ENCODE data around the gene ZNF365.
"Not testable (repeated sequence)": the region's sequence is repeated elsewhere in the genome, so short reads cannot be mapped to it uniquely, and the experiment has no call there.

ZNF365 gene

DNA sequence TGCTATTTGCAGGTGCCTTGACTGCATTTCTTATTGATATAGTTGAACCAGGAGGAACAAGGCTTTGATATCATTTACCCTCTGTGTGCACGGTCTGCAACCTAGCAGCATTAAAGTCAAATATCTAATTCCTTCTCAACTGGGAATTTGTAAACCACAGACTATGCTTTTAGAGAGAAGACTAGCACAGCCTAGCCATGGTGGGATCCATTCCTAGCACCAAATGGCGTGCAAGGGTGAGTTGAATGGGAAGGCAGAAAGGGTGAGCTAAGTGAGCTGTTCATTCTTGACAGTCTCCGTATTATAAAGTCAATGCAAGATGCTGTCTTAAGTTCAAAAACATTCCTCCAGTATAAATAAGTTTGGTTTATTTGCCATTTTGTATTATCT is 2.9 kb downstream of the ZNF365 start:
- DNase-seq (ENCODE audit: low spot score), result no peak

DNA sequence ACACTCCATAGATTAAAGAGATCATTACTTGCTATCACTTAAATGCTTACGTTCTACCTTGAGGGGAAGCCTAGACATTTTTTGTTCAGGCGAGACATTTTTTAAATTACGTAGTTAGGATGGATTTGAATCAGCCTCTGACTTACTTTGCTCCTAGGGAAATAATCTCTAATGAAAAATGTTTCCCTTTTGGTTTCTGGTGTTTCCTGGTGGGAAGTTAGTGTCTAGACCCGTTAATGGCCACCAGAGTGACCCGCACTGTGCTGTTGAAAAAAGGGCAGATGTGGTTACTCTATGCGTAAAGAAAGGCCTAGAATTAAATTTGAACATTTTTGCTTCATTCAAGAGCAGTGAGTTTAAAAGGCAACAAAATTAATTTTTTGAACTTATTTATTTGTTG is 3.8 kb downstream of the ZNF365 start:
- no peak for DNase-seq (ENCODE audit: low spot score)

DNA sequence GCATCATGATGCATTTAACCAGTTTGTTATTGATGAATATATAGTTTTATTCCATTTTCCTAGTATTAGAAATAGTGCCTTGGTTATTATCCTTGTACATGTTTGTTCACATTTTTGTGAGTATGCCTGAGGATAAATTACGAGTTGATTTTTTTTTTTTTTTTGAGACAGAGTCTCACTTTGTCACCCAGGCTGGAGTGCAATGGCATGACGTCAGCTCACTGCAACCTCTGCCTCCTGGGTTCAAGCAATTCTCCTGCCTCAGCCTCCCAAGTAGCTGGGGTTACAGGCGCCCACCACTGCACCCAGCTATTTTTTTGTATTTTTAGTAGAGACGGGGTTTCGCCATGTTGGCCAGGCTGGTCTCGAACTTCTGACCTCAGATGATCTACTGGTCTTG is 4.7 kb downstream of the ZNF365 start:
- not testable (repeated sequence) for DNase-seq (ENCODE audit: low spot score)

DNA sequence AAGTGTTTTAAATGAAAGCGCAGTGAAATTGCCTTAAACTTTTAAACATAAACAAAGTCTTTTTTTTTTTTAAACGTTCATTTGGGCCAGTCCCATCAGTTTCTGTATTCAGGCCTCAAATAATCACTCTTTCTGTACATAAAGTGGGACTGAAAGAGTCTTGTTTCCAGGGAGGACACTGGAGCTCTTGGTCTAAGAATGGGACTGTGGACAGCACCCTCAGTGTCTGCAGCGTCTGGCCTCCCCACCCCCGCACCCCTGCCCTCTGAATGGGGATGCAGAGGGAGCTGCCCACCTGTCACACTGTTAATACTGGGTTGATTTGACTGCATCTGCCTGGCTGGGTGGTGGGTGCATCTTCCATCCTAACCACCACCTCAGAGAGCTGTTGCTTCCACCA is 5.2 kb downstream of the ZNF365 start:
- DNase-seq (ENCODE audit: low spot score), result no peak

DNA sequence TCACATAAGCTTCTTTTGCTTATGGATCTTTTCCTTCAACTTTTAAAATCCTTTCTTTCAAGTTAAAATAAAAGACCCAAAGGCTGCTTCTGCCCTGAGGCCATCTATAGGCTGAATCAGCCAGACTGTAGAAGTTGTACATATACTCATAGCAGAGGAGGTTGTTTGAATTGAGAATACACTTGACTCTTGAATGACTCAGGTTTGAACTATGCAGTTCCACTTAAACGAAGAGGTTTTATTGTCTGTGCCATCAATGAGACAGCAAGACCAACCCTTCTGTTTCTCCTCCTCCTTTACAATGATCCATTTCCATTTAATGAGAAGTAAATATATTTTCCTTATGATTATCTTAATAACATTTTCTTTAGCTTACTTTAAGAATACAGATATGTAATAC is 5.8 kb downstream of the ZNF365 start:
- DNase-seq (ENCODE audit: low spot score), result no peak

DNA sequence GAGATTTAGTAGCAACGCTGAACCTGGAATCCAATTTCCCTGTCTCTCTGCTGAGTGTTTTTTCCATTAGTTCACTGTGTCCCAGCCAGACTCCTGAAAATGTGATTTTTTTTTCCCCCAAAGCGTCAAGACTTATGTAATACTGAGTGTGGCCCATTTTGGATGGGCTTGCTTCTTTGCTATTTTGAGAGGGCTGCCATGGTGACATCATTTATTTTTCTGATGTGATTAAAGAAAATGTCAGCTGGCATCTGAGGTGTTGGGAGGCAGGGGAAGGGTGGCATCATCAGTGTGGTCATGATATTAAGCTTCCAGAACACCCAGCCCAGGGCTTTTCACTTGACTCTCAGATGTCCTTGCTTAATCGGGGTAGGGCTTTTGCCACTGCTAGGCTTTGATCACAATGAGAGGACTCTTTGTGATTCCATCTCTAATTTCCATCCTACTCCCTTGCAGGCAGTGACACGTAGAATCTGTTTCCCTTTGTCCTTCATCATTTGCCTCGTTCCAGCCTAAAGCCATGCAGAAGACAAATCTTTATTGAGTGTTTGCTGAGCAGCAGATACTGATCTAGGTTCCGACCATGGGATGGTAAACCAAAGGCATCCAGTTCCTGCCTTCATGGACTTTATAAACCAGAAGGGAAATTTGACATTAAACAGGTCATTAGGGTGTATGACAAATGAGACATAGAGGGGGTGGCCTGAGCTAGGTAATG is 7.4 kb downstream of the ZNF365 start:
- no peak for DNase-seq (ENCODE audit: low spot score)

DNA sequence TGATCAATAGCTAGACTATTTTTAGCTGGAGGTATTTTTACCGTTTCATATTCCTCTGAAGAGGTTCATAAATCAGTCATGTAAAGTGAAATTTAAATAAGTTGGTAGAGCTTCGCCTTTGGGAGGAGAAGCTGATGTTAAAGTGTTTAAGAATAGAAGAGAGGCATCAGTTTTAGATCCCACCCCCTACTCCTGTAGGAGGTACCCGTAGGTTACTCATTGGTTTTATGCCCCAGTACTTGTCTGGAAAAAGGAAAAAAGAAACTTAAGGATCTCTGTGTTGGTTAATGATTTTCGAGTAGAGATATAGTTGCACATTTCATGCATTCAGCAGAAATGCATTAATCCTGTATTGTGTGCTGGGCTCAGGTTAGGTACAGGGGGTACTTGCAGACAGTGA is 8.7 kb downstream of the ZNF365 start:
- no peak for DNase-seq (ENCODE audit: low spot score)

DNA sequence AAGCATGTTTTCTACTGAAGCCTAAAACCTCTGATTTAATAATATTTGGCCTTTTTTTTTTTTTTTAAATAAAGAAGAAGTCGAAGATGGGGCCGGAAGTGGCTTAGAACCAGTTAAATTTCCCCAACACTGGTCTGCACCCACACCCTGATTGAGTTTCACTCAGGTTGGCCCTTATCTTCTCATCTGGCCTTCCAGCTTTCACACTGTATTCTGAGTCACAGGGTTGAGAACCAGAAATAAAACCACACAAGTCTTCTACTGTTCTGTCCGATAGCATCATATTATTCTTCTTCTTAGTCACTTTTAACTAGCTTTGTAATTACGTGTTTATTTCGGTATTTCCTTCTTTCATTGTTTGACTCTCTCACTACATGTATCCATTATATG is 9.9 kb downstream of the ZNF365 start:
- no peak for DNase-seq (ENCODE audit: low spot score)

DNA sequence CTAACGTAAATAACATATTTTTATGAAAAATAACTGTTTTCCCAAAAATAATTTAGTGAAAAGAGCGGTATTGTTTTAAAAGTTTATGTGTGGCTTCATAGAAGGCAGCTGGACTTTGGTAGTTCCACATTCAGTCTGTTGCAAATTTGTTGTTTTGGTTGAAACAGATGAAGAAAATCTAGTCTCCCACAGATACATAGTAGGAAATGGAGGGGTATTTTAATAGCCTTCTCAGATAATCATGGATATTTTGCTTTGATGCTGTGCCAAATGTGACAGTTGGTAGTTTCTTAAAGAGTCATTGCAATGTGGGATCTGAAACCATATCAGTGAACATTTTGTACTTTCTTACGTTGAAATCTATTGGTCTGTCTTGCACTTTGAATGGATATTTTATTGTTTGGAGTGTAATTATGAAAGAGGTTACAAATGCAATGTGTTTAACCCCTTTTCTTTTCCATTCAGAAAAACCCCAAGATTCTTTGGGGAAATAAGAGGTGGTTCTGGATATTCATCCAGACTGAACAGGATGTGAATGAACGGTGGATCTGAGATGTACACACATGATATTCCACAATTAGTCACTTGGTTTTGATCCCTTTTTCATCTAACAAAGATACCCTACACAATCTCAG is 10.4 kb downstream of the ZNF365 start:
- no peak for DNase-seq (ENCODE audit: low spot score)

DNA sequence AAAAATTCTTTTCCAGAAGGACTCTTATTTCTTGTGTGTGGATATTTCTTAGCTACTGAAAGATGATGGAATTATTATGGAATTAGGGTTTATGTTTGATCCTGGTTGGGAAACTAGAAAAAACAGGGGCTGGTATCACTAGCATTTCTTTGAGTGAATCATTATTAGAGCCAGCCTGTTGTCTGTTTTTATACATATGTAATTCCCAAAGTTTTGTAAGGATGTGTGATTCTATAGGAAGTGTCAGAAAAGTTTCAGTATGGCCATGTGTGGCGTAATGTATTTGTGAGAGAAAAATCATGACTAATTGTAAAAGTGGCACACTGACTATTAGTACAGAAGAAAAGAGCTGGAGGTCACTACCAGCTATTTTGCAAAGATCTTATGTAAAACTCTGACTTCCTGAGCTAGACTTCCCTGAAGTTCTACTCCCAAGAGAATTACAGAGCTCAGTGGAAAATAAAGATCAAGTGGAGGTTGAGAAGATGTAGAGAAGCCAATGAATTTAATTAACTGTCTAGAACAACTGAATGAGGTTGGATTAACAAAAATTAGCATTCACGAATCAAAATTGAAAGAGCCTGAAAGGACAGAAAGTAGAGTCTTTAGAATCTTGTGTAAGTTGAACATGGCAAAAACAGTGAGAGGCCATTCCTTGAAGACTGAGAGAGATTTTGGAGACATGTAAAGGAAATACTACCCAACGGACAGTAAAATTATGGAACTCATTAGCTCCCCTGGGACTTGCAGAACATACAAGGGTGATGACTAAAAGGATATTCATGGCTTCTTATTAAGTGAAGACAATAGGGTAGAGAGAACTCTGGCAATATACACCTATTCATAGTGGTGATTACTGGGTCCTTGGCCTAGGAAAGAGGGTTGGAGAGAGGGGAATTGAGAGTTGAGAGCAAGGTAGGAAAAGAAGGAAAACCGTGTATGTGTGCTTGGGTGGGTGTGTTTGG is 12.5 kb downstream of the ZNF365 start:
- no peak for DNase-seq (ENCODE audit: low spot score)

DNA sequence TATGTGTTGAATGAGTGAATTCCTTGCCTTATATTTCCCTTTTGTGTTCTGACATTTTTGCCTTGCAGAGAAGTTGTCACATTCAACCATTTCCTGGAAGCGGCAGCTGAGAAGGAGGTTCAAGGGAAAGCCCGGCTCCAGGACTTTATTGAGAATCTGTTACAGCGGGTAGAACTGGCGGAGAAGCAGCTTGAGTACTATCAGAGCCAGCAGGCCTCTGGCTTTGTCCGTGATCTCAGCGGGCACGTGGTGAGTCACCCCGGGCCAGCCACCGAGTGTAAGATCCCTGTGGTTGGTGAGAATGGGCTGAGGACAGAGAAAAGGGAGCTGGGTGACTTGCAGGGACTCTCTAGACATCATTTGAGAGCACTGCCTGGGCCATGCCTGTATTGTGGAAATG is 14.2 kb downstream of the ZNF365 start:
- DNase-seq (ENCODE audit: low spot score), result no peak

DNA sequence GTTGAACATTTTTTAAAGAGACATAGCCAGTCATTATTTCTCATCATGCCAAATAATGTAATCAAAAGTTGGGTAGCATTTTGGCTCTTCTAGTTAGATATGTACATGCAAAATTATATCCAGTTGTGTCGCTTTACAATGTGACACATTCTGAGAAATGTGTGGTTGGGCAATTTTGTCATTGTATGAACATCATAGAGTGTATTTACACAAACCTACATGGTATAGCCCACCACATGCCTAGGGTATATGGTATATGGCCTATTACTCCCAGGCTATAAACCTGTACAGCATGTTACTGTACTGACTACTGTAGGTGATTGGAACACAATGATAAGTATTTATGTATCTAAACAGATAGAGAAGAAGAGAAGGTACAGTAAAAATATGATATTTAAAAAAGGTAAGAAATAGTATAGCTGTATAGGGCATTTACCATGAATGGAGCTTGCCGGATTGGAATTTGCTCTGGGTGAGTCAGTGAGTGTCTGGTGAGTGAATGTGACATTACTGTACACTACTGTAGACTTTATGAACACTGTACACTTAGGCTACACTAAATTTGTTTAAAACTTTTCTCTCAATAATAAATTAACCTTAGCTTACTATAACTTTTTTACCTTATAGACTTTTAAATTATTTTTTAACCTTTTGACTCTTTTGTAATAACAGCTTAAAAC is 16.5 kb downstream of the ZNF365 start:
- no peak for DNase-seq (ENCODE audit: low spot score)

DNA sequence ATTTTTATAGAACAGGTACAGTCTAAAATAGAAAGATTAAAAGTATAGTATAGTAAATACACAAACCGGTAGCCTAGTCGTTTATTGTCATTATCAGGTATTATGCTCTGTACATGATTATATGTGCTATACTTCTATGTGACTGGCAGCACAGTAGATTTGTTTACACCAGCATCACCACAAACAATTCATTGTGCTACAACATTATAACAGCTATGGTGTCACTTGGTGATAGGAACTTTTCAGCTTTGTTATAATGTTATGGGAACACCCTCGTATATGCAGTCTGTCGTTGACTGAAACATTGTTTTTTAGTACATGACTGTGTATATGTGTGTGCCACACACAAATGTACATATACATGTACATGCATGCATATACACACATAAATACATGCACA is 19.1 kb downstream of the ZNF365 start:
- DNase-seq (ENCODE audit: low spot score), result no peak

DNA sequence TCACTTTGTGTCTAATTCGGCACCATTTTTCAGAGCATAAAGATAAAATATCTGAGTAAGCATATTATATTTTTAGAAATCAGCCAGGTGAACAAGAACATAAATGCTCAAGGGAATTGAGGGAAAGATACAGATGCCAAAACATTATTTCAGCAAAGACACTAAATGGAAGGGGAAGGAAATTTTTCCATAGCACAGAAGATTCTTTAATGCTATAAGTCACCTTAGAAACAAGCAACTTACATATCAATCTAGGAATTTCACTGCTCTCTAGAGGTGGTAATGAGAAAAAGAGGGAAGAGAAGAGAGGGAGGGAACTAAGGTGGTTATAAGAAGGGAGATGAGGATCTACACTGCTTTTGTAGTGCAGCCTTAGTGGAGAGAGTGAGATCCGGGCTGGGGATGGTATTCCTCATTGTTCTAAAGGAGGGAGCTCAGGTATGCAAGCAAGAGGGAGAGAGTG is 20.4 kb downstream of the ZNF365 start:
- no peak for DNase-seq (ENCODE audit: low spot score)

DNA sequence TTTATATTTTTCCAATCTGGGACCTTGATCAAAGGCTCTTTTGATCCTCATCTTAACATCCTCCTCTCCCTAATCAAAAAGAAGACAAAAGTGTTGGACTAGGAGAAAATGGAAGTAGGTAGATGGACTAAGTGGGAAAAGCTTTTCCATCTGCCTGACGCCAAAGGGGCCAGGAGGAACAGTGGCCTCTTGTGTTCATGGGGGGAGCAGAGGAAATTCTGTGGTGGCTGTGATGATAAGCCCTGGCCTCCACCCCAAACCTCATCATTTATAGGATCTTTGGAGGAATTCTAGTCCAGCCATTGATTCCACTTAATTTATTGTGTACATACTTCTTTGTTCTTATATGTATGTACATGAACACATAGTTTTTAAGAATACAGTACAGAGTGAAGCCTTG is 21.7 kb downstream of the ZNF365 start:
- DNase-seq (ENCODE audit: low spot score), result no peak

DNA sequence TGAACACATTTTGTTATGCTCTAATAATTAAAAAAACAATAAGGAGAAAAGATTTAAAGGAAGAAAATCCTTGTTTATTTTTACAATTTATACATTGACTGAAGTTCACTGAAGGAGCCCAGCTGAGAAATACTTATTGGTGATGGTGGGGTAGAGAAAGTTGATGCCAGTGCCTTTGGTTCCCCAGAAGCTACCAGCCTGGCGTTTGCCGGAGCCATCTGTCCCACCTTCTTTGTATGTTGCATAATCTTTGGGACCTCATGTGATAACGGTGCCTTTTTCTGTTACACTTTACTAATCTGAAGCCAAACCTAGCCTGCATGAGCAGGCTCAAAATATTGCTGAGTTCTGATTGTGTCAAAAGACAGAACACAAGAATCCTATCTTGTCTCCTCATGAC is 22.7 kb downstream of the ZNF365 start:
- DNase-seq (ENCODE audit: low spot score), result no peak

DNA sequence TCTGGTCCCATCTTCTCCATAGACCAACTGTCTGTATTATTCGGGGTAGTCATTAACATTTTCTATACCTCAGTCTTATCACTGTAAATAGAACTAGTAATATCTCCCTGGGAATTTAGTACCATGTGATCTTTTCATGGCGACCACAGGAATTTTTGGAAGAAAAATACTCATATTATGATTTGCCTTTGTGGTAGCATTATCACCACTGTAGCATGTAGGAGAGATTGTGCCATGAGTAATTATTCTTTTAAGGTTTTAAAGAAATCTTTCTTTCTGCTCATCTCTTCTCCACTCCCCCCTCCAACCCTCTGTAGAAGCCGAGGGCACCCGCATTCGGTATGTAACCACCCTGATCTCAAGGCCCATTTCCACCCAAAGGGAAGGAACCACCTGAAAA is 25.0 kb downstream of the ZNF365 start:
- DNase-seq (ENCODE audit: low spot score), result no peak

DNA sequence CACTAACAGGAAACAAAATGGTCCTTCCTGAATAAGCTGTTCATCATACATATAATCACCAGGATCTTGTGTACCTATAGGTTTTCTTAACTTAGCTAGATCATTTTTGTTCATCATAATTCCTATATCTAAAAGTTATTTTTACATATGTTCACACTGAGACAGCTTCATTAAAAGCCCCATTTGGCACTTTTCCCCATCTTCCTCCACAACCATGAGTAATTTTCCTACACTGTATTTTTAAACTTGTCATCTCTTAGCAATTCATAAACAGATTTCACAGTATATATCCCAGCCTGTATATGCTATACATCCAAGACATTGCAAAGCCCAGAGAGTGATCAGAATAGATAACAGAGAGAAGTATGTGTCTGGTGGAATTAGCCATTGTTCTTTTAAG is 28.3 kb downstream of the ZNF365 start:
- DNase-seq (ENCODE audit: low spot score), result no peak

DNA sequence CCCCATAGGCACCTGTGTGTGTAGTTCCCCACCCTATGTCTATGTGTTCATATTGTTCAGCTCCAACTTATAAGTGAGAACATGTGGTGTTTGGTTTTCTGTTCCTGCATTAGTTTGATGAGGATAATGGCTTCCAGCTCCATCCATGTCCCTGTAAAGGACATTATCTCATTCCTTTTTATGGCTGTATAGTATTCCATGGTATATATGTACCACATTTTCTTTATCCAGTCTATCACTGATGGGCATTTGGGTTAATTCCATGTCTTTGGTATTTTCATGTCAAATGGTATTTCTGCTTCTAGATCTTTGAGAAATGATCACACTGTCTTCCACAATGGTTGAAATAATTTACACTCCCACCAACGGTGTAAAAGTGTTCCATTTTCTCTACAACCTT is 36.4 kb downstream of the ZNF365 start:
- DNase-seq (ENCODE audit: low spot score), result not testable (repeated sequence)

DNA sequence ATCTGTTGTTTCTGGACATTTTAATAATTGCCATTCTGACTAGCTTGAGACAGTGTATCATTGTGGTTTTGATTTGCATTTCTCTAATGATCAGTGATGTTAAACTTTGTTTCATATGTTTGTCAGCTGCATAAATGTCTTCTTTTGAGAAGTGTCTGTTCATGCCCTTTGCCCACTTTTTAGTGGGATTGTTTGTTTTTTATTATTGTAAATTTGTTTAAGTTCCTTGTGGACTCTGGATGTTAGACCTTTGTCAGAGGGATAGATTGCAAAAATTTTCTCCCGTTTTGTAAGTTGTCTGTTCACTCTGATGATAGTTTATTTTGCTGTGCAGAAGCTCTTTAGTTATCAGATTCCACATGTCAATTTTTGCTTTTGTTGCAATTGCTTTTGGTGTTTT is 36.8 kb downstream of the ZNF365 start:
- DNase-seq (ENCODE audit: low spot score), result not testable (repeated sequence)

DNA sequence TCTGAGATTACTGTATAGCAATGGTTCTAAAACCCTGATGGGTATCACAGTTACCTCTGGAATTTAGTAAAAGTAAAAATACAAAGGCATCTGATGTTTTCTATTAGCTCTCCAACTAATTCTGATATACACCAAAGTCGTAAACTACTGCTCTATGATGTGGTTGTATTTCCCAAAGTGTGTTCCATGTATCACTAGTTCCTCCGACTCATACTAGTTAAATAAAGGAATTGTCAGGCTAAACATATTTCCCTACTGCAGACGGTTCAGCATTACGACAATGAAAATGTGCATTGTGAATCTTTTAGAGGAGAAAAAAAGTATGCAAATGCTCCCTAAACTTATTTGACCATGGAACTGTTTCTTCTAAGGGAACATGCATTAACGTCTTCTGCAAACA is 38.9 kb downstream of the ZNF365 start:
- no peak for DNase-seq (ENCODE audit: low spot score)

DNA sequence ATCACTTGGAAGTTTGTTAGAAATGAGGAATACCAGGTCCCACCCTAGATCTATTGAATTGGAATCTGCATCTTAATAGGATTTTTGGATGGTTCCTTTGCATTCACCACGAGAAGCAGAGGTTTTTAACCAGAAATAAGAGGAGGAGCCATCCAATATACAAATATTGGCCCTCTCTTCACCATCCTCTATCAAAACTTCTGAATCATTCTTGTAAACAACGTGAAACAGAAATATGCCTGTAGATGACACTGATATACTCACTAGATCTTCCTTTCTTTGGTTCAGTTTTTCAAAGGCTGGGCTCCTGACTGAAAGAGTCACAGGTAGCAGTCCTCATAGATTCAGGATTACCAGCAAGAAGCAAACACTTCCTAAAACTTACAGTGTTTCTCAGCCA is 39.5 kb downstream of the ZNF365 start:
- no peak for DNase-seq (ENCODE audit: low spot score)

All from left forelimb (tissue), 1 donor.